Uterus (tissue), 4 donors: Measurements from ENCODE around the gene INCENP. TPM values are rescaled to one million over a fixed set of nuclear protein-coding genes. Genes with fewer than 3 reads are reported as not detected.
A peak's percentile ranks its signal among the peaks of the same experiment; 100 is the strongest.
"Not testable (repeated sequence)": the region's sequence is repeated elsewhere in the genome, so short reads cannot be mapped to it uniquely, and the experiment has no call there.

Experiments
- DNase-seq, 2 donors: peaks; one replicate each; pipeline ENCODE4 v3.0.0-alpha.2; 2019 to 2020
- H3K27ac ChIP-seq, 2 donors: fragments of 200-600 bp; sonication (generic); 1 replicate in 1 of 2; 2 replicates in 1 of 2; pipeline ENCODE4 v1.5.1; 2016 to 2018
- H3K27me3 ChIP-seq, 2 donors: fragments of 200-600 bp; sonication (generic); one replicate each; pipeline ENCODE4 v1.5.1; 2018 to 2019; ENCODE audit warnings: control low read depth in 1 of 2
- H3K36me3 ChIP-seq, 2 donors: fragments of 200-600 bp; sonication (generic); one replicate each; pipeline ENCODE4 v1.5.1; 2019; ENCODE audit warnings: control low read depth in 1 of 2
- H3K4me1 ChIP-seq, 2 donors: fragments of 200-600 bp; sonication (generic); one replicate each; pipeline ENCODE4 v1.5.1; 2018 to 2019; ENCODE audit warnings: control low read depth in 1 of 2
- H3K4me3 ChIP-seq, 2 donors: fragments of 200-600 bp; sonication (generic); 1 replicate in 1 of 2; 2 replicates in 1 of 2; pipeline ENCODE4 v1.5.1; 2018 to 2019; ENCODE audit warnings: mild to moderate bottlenecking in 1 of 2
- H3K9me3 ChIP-seq, 2 donors: fragments of 200-600 bp; sonication (generic); one replicate each; pipeline ENCODE4 v1.5.1; 2019; ENCODE audit warnings: control low read depth in 1 of 2
- CTCF ChIP-seq, 4 experiments: fragments of 200-600 bp in 2 of 4; fragments of 450-650 bp in 2 of 4; sonication (generic) in 2 of 4; IDR thresholded peaks; one replicate each; pipeline ENCODE4 v1.5.1; 2016 to 2019; ENCODE audit warnings: antibody characterized with exemption in 4 of 4, mild to moderate bottlenecking in 2 of 4, moderate library complexity in 1 of 4
- POLR2A ChIP-seq, 2 donors: fragments of 450-650 bp; IDR thresholded peaks; one replicate each; pipeline ENCODE4 v1.6.1; 2016; ENCODE audit warnings: antibody characterized with exemption in 2 of 2, mild to moderate bottlenecking in 1 of 2, moderate library complexity in 1 of 2
- intact Hi-C: fragments of 100-400 bp; cut with DNase I; formaldehyde crosslinking; loops from one replicate; pipeline ENCODE4 v1.15.1; 2023; ENCODE audit warnings: low total_unique reads
- total RNA-seq, 4 donors: library from RNA; depleted of rRNA in 3 of 4; stranded (reverse); fragments of >200 nt in 3 of 4; gene quantifications; one replicate each; pipeline versions ENCODE4 v1.1.0 to v1.2.4, GENCODE V29; 2014 to 2023
- donor health status: DM: yes; HTN: yes; CAD: no.

The INCENP gene
- 10 to 100 TPM in 2 of 4 donors, 1 to 10 TPM in 2; 7.4 to 27.1 (median 16.5) TPM for total RNA-seq

GRCh38 chr11:62123669-62124185 lies at the start of gene INCENP:
TSS of gene INCENP (plus strand) at chr11:62124011. CDS start at chr11:62128162, 4,151 bp downstream.
- intact Hi-C loops: no loop called here
- DNase-seq: peak; percentile 94 to 98
- TF ChIP-seq POLR2A (IDR thresholded peaks at IDR 0.05) (no peak), CTCF (IDR thresholded peaks at IDR 0.05) (no peak)
- H3K4me1 ChIP-seq: peaks cover 0 to 4% of the 10 kb centered on the region in 2 donors
- no peaks in the 10 kb centered on the region for H3K27me3 ChIP-seq
- peak within 1 kb of the TSS; percentile 70 to 82 for H3K4me3 ChIP-seq
- no peaks in the 10 kb centered on the region for H3K9me3 ChIP-seq
- no peaks in the 10 kb centered on the region for H3K36me3 ChIP-seq
- peak within 1 kb of the TSS; percentile 65 to 67 for H3K27ac ChIP-seq

GRCh38 chr11:62075438-62075837 lies 48.4 kb upstream of the INCENP start:
- H3K9me3 ChIP-seq: no peaks in the 10 kb centered on the region
- no peak for TF ChIP-seq POLR2A (IDR thresholded peaks at IDR 0.05)
- no peak for TF ChIP-seq CTCF (IDR thresholded peaks at IDR 0.05)
- intact Hi-C loops: no loop called here
- no peaks in the 10 kb centered on the region for H3K36me3 ChIP-seq
- no peaks in the 10 kb centered on the region for H3K27me3 ChIP-seq
- H3K27ac ChIP-seq: no peak overlapping the region
- DNase-seq: no peak
- H3K4me1 ChIP-seq: no peaks in the 10 kb centered on the region
- no peak overlapping the region for H3K4me3 ChIP-seq

- no peak for DNase-seq
- Histone ChIP-seq H3K9me3 (no peaks in the 10 kb centered on the region), H3K27me3 (no peaks in the 10 kb centered on the region), H3K27ac (no peak overlapping the region), H3K36me3 (no peaks in the 10 kb centered on the region), H3K4me3 (no peak overlapping the region), H3K4me1 (no peaks in the 10 kb centered on the region)
- intact Hi-C loops: no loop called here
- no peak for TF ChIP-seq POLR2A (IDR thresholded peaks at IDR 0.05)
- TF ChIP-seq CTCF (IDR thresholded peaks at IDR 0.05): no peak
These were observed 46.7 kb upstream of the INCENP start for GRCh38 chr11:62077132-62077531.

GRCh38 chr11:62081378-62082291 lies 42.2 kb upstream of the INCENP start:
- H3K36me3 ChIP-seq: no peaks in the 10 kb centered on the region
- peak; percentile 90 to 96 (median 93) for TF ChIP-seq CTCF (IDR thresholded peaks at IDR 0.05)
- no peak for TF ChIP-seq POLR2A (IDR thresholded peaks at IDR 0.05)
- H3K9me3 ChIP-seq: no peaks in the 10 kb centered on the region
- H3K4me1 ChIP-seq: no peaks in the 10 kb centered on the region
- DNase-seq: peak; percentile 83 to 85
- H3K4me3 ChIP-seq: no peak overlapping the region
- H3K27ac ChIP-seq: no peak overlapping the region
- intact Hi-C loops: loop anchor here (5.0 to 10.0 kb wide), 2 partner anchors 127 to 184 kb away; partner anchors contain the start of gene BEST1
- H3K27me3 ChIP-seq: no peaks in the 10 kb centered on the region

GRCh38 chr11:62082292-62082657 lies 41.5 kb upstream of the INCENP start:
- no peaks in the 10 kb centered on the region for H3K4me1 ChIP-seq
- H3K27me3 ChIP-seq: no peaks in the 10 kb centered on the region
- H3K27ac ChIP-seq: no peak overlapping the region
- no peak for TF ChIP-seq CTCF (IDR thresholded peaks at IDR 0.05)
- no peak for TF ChIP-seq POLR2A (IDR thresholded peaks at IDR 0.05)
- DNase-seq: no peak
- intact Hi-C loops: loop anchor here (5.0 to 10.0 kb wide), 2 partner anchors 127 to 185 kb away; partner anchors contain the start of gene BEST1
- no peak overlapping the region for H3K4me3 ChIP-seq
- no peaks in the 10 kb centered on the region for H3K9me3 ChIP-seq
- H3K36me3 ChIP-seq: no peaks in the 10 kb centered on the region

GRCh38 chr11:62084801-62085200 lies 39.0 kb upstream of the INCENP start:
- intact Hi-C loops: loop anchor here (5.0 to 10.0 kb wide), 2 partner anchors 130 to 188 kb away; partner anchors contain the start of gene BEST1
- not testable (repeated sequence) for DNase-seq

More at GRCh38 chr11:62084801-62085200, 39.0 kb upstream of the INCENP start:
- not testable (repeated sequence) for H3K4me1 ChIP-seq, H3K9me3 ChIP-seq, H3K27me3 ChIP-seq, H3K27ac ChIP-seq, H3K36me3 ChIP-seq, H3K4me3 ChIP-seq
